Kidney epithelial cell (primary cell): ENCODE data around the gene LMO1. TPM values are rescaled to one million over a fixed set of nuclear protein-coding genes. Genes with fewer than 3 reads are reported as not detected.

Experiments
- DNase-seq: peaks from one replicate; pipeline ENCODE4 v3.0.0-alpha.2; 2010; ENCODE audit warnings: low read depth
- H3K27me3 ChIP-seq: 2 replicates; pipeline ENCODE4 v1.6.0; 2011; ENCODE audit warnings: low read length; ENCODE audit not compliant: control insufficient read depth, insufficient read depth
- H3K36me3 ChIP-seq: 2 replicates; pipeline ENCODE4 v1.5.1; 2011; ENCODE audit warnings: low read length; ENCODE audit not compliant: control insufficient read depth, insufficient read depth
- H3K4me3 ChIP-seq: 2 replicates; pipeline ENCODE4 v1.5.1; 2011; ENCODE audit warnings: low read depth, mild to moderate bottlenecking, control low read depth, low read length
- CTCF ChIP-seq: IDR thresholded peaks from 2 replicates; pipeline ENCODE4 v1.5.1; 2011; ENCODE audit warnings: mild to moderate bottlenecking, moderate library complexity, low read length, control low read depth, inconsistent platforms; ENCODE audit not compliant: insufficient read depth, poor library complexity, severe bottlenecking
- total RNA-seq: library from RNA; depleted of rRNA; stranded (reverse); fragments of >200 nt; gene quantifications from 2 replicates; pipeline ENCODE4 v1.2.3, GENCODE V29; 2015

LMO1 gene
- total RNA-seq, 1 donor from 2014 or later = 0.50 TPM

DNA sequence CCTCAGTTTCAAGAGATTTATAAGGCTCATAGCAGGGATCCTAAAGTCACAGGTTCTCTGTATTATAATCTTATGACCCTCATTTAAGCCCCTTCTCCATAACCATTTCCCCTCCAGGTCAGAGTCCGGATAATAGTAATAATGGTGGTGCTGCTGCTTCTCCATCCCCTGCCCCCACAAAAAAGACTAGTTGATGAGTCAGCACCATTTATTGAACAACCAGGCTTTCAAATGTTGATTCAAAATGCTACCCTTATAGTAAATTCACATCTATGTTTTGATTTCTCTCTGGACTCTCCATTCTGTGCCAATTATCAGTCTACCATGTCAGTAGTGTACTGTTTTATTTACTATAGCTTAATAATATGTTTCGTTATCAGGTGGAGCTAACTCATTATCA, 77.2 kb downstream of the LMO1 start:
- no peak for TF ChIP-seq CTCF
- no peaks in the 10 kb centered on the region for H3K36me3 ChIP-seq

GRCh38 chr11:8183111-8183510, 80.6 kb downstream of the LMO1 start:
- no peaks in the 10 kb centered on the region for H3K27me3 ChIP-seq
- DNase-seq = no peak
- H3K36me3 ChIP-seq = no peaks in the 10 kb centered on the region
- no peak for TF ChIP-seq CTCF
- no peak overlapping the region for H3K4me3 ChIP-seq

More for the DNA sequence above, 77.2 kb downstream of the LMO1 start:
- no peak for DNase-seq
- no peaks in the 10 kb centered on the region for H3K27me3 ChIP-seq
- H3K4me3 ChIP-seq = no peak overlapping the region

DNA sequence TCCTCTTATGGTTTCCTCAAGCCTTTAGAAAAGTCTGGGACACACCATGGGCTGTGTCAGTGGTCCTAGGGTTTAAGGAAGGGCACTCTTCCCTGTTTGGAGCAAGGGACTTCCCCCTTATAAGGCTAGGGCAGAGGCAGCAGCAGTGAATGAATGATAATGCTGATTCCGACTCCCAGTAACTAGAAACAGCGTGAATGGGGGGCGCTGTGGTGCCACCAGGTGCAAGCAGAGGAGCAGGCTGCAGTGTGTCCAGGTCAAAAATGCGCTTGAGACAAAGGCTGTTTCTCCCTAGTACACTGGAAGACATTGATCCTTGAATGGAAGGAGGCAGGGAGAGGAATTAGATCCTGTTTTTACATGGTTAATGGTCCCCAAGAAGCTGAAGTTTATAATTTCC, 83.2 kb downstream of the LMO1 start:
- no peak for TF ChIP-seq CTCF
- no peak overlapping the region for H3K4me3 ChIP-seq
- DNase-seq = no peak
- H3K36me3 ChIP-seq = no peaks in the 10 kb centered on the region
- H3K27me3 ChIP-seq = peaks cover 4% of the 10 kb centered on the region

GRCh38 chr11:8178297-8178696, 85.4 kb downstream of the LMO1 start:
- no peak for DNase-seq
- no peaks in the 10 kb centered on the region for H3K36me3 ChIP-seq
- H3K4me3 ChIP-seq = no peak overlapping the region
- H3K27me3 ChIP-seq = peaks cover 4% of the 10 kb centered on the region
- no peak for TF ChIP-seq CTCF

- H3K4me3 ChIP-seq = no peak overlapping the region
- TF ChIP-seq CTCF = no peak
- no peaks in the 10 kb centered on the region for H3K36me3 ChIP-seq
- peaks cover 4% of the 10 kb centered on the region for H3K27me3 ChIP-seq
- DNase-seq = no peak
Observed at GRCh38 chr11:8177136-8177535, 86.5 kb downstream of the LMO1 start.

Other genes starting within 250 kb of the LMO1 start
- 3.3 and 3.6 TPM in 2 replicates for gene TUB, start 182.7 kb downstream of the LMO1 start, total RNA-seq
- gene RIC3, start 94.9 kb downstream of the LMO1 start, total RNA-seq = 10.2 and 19.5 TPM in 2 replicates